HL-60/S4 treated with phorbol 12-myristate 13-acetate at 8.2 ng/mL for 4 days and 3 days (cell line): Measurements from ENCODE around the gene RNF151.

Source experiments
- in situ Hi-C: fragments of 300-500 bp; cut with MboI; formaldehyde crosslinking; loops from 2 replicates; pipeline ENCODE4 v1.15.0; 2022; ENCODE audit warnings: low sequenced_read_pairs

RNF151 gene

DNA sequence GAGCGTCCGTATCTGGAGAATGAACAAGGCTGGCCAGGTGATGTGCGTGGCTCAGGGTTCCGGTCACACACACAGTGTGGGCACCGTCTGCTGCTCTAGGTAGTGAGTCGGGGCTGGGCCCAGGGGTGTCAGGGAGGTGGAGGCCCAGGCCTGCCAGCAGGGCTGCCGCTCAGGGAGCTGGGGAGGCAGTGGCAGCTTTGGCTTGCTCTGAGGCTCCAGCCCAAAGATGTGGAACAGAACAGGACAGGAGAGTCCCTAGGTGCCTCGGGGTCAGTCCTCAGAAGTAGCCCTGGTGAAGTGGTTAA is 9.5 kb downstream of the RNF151 start:
- in situ Hi-C loops = no loop called here

DNA sequence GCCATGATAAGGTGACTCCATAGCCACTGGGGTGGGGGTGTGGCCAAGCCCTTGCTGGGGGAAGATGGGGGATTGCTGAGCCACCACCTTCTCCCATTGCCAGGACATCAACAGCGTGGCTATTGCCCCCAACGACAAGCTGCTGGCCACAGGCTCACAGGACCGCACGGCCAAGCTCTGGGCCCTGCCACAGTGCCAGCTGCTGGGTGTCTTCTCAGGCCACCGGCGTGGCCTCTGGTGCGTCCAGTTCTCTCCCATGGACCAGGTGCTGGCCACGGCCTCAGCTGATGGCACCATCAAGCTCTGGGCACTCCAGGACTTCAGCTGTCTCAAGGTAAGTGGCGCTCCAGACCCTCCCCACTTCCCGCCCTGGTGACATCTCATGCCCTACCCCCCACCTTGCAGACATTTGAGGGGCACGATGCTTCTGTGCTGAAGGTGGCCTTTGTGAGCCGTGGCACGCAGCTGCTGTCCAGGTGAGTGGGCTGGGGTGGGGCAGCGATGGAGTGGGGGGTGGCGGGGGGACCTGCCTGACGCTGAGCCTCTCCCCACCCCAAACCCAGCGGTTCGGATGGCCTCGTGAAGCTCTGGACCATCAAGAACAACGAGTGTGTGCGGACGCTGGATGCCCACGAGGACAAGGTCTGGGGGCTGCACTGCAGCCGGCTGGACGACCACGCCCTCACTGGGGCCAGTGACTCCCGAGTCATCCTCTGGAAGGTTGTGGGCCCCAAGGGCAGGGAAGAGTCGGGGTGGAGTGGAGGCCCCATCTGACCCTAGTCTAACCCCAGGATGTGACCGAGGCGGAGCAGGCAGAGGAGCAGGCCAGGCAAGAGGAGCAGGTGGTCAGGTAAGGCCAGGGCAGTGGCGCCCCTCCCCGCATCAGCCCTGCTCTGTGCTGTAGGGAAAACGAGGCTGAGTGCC is 10.6 kb downstream of the RNF151 start:
- in situ Hi-C loops = no loop called here

- in situ Hi-C loops = no loop called here
Measured at GRCh38 chr16:1977875-1978268, 11.2 kb downstream of the RNF151 start.

DNA sequence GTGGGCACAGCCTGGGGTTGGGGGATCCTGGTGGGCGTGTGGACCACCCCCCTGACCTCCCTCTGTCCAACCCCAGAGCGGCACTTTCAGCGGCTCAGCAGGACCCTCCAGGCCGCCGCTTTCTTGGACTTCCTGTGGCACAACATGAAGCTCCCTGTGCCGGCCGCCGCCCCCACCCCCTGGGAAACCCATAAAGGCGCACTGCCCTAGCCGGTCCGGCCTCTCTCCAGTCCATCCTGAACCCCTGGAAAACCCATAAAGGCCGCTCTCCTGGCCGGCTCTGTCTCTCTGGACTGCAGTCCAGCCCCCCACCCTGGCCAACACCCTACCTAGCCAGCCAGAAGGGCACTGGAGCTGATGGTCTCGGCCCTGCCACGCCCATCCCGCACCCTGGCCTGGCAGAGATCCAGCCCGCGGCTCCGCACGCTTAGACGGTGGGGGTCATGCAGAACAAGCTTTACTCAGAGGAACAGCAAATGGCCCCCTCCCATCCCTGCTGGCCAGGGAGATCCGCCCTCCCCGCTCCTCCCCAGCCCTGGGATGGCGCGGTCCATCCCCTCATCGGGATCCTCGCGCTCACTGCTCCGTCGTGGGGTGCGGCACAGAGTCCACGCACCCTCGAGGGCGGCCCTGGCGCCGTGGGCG is 11.9 kb downstream of the RNF151 start:
- in situ Hi-C loops = no loop called here

DNA sequence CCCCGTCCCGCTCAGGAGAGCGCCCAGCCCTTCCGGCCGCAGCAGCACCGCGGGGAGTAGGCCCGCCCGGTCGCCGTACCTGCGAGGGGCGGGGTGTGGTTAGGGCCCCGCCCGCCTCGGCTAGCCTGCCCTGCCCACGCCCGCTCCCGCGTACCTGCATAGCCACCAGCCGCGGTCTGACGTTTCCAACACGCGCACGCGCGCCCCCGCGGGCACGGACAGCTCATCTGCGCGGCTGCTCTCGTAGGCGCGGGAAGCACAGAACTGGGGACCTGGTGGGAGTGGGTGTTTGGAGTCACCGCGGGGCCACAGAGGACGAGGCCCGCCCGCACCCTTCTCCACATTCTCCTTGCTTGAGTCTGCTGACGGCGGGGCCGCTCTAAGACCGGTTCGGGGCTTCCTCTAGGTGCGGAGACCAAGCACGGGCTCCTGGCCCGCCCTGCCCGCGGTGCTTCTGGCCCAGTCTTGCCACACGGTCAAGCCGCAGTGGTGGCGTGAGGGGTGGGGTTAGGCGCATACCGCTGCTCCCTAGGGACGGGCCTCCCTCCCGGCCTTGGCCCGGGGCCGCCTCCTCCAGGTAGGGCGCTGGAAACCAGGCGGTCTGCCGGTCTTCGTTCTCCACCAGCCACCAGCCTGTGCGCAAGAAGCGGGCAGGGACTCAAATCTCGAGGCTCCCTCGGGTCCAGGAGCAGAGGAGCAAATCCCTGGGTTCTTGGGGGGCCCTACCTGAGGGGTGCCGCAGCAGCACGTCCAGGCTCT is 12.8 kb downstream of the RNF151 start:
- in situ Hi-C loops = no loop called here

DNA sequence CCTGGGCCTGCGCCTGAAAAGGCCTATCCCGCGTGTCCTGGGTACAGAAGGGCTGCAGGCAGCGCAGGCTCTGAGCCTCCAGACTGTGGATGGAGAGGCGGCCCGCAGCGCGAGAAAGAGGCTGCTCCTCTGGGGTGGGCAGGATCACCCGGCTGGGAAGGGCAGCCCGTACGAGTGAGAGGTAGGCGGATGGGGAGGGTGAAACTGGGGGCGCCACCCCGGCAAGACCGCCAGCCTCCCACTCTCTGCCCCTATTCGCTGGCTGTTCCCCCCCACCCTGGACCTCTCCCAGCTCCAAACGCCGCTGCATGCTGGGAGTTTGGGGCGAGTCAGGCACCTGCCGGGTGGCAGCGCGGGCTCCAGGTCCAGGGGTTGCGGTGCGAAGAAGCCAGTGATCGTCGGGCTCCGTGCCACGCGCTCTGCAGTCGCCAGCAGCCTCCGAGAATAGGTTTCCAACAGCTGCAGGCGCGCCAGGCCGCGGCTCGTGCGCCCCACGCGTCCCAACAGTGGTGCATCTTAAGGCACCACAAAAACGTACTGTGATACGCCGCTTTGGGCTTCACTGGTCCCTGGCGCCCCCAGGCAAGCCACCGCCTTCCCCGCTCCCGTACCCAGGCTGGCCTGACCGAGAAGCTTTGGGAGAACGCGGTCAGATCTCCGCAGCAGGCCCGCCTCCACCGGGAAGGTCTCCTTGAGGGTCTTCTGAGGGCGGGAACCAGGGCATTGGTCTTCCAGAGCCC is 13.5 kb downstream of the RNF151 start:
- in situ Hi-C loops = no loop called here

- in situ Hi-C loops = no loop called here
Measured at GRCh38 chr16:1980770-1981087, 14.1 kb downstream of the RNF151 start.

- in situ Hi-C loops = no loop called here
Measured at GRCh38 chr16:1981398-1981836, 14.8 kb downstream of the RNF151 start, which contains the start of gene NOXO1. NOXO1 (minus strand) TSS chr16:1981469; CDS start chr16:1981179, 290 bp downstream.

- in situ Hi-C loops = no loop called here
Measured at GRCh38 chr16:1982013-1982433, 15.4 kb downstream of the RNF151 start.

- in situ Hi-C loops = no loop called here
Measured at GRCh38 chr16:1982991-1983543, 16.4 kb downstream of the RNF151 start.

DNA sequence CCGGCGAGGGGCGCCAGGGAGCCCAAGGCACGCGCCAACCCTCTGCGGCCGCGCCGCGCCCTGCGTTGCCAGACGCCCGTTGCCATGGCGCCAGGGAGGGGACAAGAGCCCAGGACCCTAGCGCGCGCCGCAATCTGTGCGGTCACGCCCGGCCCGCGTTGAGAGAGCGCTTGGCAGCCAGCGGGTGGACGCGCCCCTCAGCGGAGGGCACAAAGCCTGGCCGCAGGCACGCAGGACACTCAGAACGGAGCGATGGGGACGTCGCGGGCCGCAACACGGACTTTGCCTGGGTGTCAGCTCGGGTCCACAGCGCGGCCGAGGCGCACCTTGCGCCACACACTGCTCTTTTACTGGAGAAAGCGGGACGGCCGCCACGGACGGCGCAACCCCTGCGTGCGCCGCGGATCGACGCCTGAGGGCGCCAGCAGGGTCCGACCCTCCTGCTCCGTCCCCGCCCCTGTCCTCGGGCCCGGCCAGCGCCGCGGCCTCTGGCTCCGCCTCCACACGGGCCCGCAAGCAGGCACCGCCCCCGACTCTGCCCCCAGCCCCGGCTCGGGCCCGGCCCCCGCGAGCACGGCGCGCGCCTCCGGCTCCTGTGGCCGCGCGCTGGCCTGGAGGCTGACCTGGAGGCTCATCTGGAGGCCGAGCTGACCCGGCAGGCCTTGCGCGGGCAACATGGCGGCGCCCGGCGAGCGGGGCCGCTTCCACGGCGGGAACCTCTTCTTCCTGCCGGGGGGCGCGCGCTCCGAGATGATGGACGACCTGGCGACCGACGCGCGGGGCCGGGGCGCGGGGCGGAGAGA is 17.1 kb downstream of the RNF151 start, which contains the start of gene GFER:
Gene GFER, plus strand, starts transcription at position 650 of the 803 bp plus-strand sequence. Its CDS starts 26 bp downstream, at position 676.
- in situ Hi-C loops = no loop called here

DNA sequence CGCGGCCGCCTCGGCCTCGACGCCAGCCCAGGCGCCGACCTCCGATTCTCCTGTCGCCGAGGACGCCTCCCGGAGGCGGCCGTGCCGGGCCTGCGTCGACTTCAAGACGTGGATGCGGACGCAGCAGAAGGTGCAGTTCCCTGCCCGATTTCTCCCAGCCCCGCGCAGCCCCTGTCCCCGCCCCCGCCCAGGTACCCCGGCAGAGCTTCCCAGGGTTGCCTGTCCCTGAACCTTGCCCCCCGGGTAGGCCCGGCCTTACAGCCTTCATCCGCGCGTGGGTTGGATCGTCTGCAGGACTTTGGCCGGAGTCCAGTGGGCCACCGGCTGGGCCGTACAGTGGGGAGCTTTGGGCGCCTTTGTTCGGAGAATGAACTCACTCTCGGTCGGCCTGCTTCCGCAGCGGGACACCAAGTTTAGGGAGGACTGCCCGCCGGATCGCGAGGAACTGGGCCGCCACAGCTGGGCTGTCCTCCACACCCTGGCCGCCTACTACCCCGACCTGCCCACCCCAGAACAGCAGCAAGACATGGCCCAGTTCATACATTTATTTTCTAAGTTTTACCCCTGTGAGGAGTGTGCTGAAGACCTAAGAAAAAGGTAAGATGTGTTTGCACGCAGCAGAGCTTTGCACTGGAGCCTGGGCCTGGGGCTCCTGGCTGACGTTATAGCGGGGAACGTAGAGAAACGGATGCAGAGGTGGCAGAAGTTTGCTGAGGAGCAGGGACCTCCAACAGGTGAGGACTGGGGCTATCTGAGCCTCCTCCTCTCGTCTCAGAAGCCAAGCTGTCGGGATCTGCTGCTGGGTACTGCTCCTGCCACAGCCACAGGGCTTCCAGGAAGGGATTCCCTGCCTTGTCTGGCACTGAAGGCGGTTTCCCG is 17.9 kb downstream of the RNF151 start:
- in situ Hi-C loops = no loop called here

DNA sequence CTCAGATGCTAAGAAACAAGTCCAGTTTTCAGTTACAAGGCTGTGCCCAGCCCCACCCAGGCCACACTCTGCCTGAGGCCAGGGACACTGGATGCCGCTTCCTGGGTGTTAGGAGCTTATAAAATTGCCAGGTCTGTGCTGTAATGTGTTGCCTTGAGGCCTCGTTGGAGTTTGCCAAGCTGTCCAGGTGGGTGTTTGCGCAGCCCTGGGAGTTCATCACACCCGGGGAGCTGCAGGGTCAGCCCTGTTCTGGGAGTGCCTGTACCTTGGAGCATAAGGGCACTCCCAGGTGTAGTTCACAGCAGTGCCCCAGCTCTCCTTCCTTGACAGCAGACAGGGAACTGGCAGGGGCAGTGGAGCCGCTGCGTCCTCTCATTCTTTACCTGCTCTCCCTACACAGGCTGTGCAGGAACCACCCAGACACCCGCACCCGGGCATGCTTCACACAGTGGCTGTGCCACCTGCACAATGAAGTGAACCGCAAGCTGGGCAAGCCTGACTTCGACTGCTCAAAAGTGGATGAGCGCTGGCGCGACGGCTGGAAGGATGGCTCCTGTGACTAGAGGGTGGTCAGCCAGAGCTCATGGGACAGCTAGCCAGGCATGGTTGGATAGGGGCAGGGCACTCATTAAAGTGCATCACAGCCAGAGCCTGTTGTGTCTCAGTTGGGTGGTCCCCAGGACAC is 19.0 kb downstream of the RNF151 start:
- in situ Hi-C loops = no loop called here

- in situ Hi-C loops = no loop called here
Measured at GRCh38 chr16:1987198-1987597, 20.5 kb downstream of the RNF151 start.

- in situ Hi-C loops = no loop called here
Measured at GRCh38 chr16:1989209-1990100, 22.8 kb downstream of the RNF151 start, which contains the start of gene SYNGR3. SYNGR3 (plus strand) TSS chr16:1989970; CDS start chr16:1990103, 133 bp downstream.

GRCh38 chr16:1990101-1990350 is 23.4 kb downstream of the RNF151 start:
- in situ Hi-C loops = no loop called here

DNA sequence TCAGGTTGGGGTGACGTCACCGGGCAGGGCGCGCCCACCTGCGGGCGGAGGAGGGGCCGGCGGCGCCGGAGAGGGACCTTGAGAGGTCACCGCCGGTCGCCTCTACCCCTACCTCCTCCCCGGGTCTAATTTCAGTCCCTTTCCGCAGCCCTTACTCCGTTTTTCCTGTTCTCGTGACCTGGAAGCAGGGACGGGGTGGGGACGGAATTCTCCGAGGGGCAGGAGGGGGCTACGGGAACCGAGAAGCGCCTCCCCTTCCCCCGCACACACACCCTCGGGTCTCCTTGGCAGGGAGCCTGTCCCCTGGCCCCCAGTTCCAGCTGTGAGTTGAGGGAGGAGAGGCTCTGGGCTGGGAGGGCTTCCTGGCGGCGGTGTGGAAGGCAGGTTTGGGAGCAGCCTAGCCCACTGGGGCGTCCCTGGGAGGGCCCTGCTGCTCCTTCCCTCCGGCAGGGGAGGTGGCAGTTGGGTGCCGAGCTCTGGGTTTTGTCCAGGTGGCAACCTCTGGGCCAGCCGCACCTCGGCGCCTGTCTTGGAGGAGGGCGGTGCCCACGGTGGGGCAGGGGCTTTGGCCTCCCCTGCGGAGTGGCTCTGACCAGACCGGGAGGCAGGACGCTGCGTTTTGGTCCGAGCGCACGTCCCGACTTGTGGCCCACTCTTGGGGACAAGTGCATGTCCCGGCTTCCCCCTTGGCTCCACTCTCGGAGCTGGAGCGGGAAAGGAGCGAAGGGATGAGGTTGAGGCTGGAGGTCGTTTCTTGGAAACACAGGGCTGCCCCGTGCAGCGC is 23.9 kb downstream of the RNF151 start:
- in situ Hi-C loops = no loop called here
